GM23338 (cell line): Measurements from ENCODE around the gene PRKCH. TPM values are rescaled to one million over a fixed set of nuclear protein-coding genes. Genes with fewer than 3 reads are reported as not detected.

Experiments used
- ATAC-seq: fragments of 200-7000 bp; cut with Tn5 transposase; 3 replicates; pipeline ENCODE4 v1.9.1; 2020
- DNase-seq: peaks from one replicate; pipeline ENCODE4 v3.0.0-alpha.2; 2015; ENCODE audit warnings: low spot score
- H2AFZ ChIP-seq: fragments of 200-600 bp; sonication (generic); 2 replicates; pipeline ENCODE4 v1.8.0; 2016; ENCODE audit warnings: antibody characterized with exemption, mild to moderate bottlenecking, moderate library complexity
- H3F3A ChIP-seq: fragments of 200-600 bp; sonication (generic); replicated peaks from 2 replicates; pipeline ENCODE4 v1.8.0; 2017; ENCODE audit warnings: antibody characterized with exemption, mixed run types, low read depth
- H3K27ac ChIP-seq: fragments of 200-600 bp; sonication (generic); 2 replicates; pipeline ENCODE4 v1.6.1; 2016; ENCODE audit warnings: low read depth
- H3K27me3 ChIP-seq: fragments of 200-600 bp; sonication (generic); 2 replicates; pipeline ENCODE4 v1.8.0; 2016; ENCODE audit warnings: mild to moderate bottlenecking, mixed run types, moderate library complexity; ENCODE audit not compliant: insufficient read depth
- H3K36me3 ChIP-seq: fragments of 200-600 bp; sonication (generic); 2 replicates; pipeline ENCODE4 v1.8.0; 2016; ENCODE audit warnings: mild to moderate bottlenecking; ENCODE audit not compliant: insufficient read depth
- H3K4me1 ChIP-seq: fragments of 200-600 bp; sonication (generic); 2 replicates; pipeline ENCODE4 v1.8.0; 2016; ENCODE audit warnings: mild to moderate bottlenecking, moderate library complexity; ENCODE audit not compliant: insufficient read depth
- H3K4me2 ChIP-seq: fragments of 200-600 bp; sonication (generic); 2 replicates; pipeline ENCODE4 v1.7.1; 2017; ENCODE audit warnings: mixed run types
- H3K4me3 ChIP-seq: fragments of 200-600 bp; sonication (generic); 2 replicates; pipeline ENCODE4 v1.6.1; 2016; ENCODE audit warnings: mixed run types
- H3K79me2 ChIP-seq: fragments of 200-600 bp; sonication (generic); replicated peaks from 2 replicates; pipeline ENCODE4 v1.8.0; 2017; ENCODE audit warnings: mild to moderate bottlenecking; ENCODE audit not compliant: insufficient read depth
- H3K9me2 ChIP-seq: fragments of 200-600 bp; sonication (generic); 2 replicates; pipeline ENCODE4 v1.8.0; 2017; ENCODE audit not compliant: insufficient read depth
- H4K20me1 ChIP-seq: fragments of 200-600 bp; sonication (generic); replicated peaks from 2 replicates; pipeline ENCODE4 v1.8.0; 2017; ENCODE audit warnings: mild to moderate bottlenecking; ENCODE audit not compliant: insufficient read depth
- H3K27ac Mint-ChIP-seq: 2 replicates; pipeline ENCODE4 v1.8.0; 2020; ENCODE audit warnings: inconsistent platforms, mild to moderate bottlenecking, moderate library complexity, mixed read lengths
- H3K27me3 Mint-ChIP-seq: 3 replicates; pipeline ENCODE4 v1.8.0; 2022; ENCODE audit warnings: low read depth, mild to moderate bottlenecking, moderate library complexity, mixed read lengths, inconsistent platforms; ENCODE audit not compliant: insufficient read depth, poor library complexity
- H3K36me3 Mint-ChIP-seq: 3 replicates; pipeline ENCODE4 v1.8.0; 2021; ENCODE audit warnings: low read depth, mild to moderate bottlenecking, inconsistent platforms, moderate library complexity, mixed read lengths
- H3K4me1 Mint-ChIP-seq: 3 replicates; pipeline ENCODE4 v1.8.0; 2020; ENCODE audit warnings: mild to moderate bottlenecking, inconsistent platforms, mixed read lengths
- H3K4me3 Mint-ChIP-seq: 3 replicates; pipeline ENCODE4 v1.8.0; 2021; ENCODE audit warnings: moderate library complexity, mild to moderate bottlenecking, inconsistent platforms, mixed read lengths
- H3K9me3 Mint-ChIP-seq: 3 replicates; pipeline ENCODE4 v1.8.0; 2020; ENCODE audit warnings: moderate library complexity, mild to moderate bottlenecking, inconsistent platforms, mixed read lengths
- CREB1 ChIP-seq: fragments of 250-450 bp; sonication (Bioruptor Pico); IDR thresholded peaks from 2 replicates; pipeline ENCODE4 v1.5.0; 2020; ENCODE audit warnings: low read depth, mild to moderate bottlenecking, moderate library complexity
- CTCF ChIP-seq, 2 experiments: fragments of 200-600 bp in 1 of 2; sonication (generic) in 1 of 2; conservative IDR thresholded peaks; 2 replicates each; pipeline versions ENCODE4 v1.5.1 to v1.6.1; 2016 to 2017; ENCODE audit warnings: antibody characterized with exemption in 2 of 2, low read depth in 2 of 2, mild to moderate bottlenecking in 2 of 2, moderate library complexity in 1 of 2
- EZH2 ChIP-seq: fragments of 200-600 bp; sonication (generic); IDR thresholded peaks from one replicate; pipeline ENCODE4 v1.8.0; 2017; ENCODE audit warnings: antibody characterized with exemption, mild to moderate bottlenecking, low read depth; ENCODE audit not compliant: unreplicated experiment
- EZH2phosphoT487 ChIP-seq: fragments of 200-600 bp; sonication (generic); IDR thresholded peaks from one replicate; pipeline ENCODE4 v1.8.1; 2018; ENCODE audit warnings: antibody characterized with exemption; ENCODE audit not compliant: unreplicated experiment
- JUNB ChIP-seq: IDR thresholded peaks from one replicate; pipeline ENCODE4 v1.6.1; 2016; ENCODE audit warnings: antibody characterized with exemption; ENCODE audit not compliant: unreplicated experiment
- NANOG ChIP-seq: IDR thresholded peaks from 2 replicates; pipeline ENCODE4 v1.6.1; 2016; ENCODE audit warnings: antibody characterized with exemption, borderline replicate concordance
- POLR2AphosphoS5 ChIP-seq: IDR thresholded peaks from 2 replicates; pipeline ENCODE4 v1.6.1; 2016; ENCODE audit warnings: antibody characterized with exemption, low read depth
- STAT1 ChIP-seq: IDR thresholded peaks from one replicate; pipeline ENCODE4 v1.6.1; 2016; ENCODE audit warnings: antibody characterized with exemption; ENCODE audit not compliant: unreplicated experiment
- ZNF114 ChIP-seq: fragments of 250-450 bp; sonication (Bioruptor Pico); IDR thresholded peaks from 2 replicates; pipeline ENCODE4 v1.5.0; 2020; ENCODE audit warnings: mild to moderate bottlenecking, moderate library complexity
- ZNF331 ChIP-seq: fragments of 250-450 bp; sonication (Bioruptor Pico); IDR thresholded peaks from 2 replicates; pipeline ENCODE4 v1.5.0; 2020; ENCODE audit warnings: low read depth, mild to moderate bottlenecking, moderate library complexity
- polyA plus RNA-seq: library from polyadenylated mRNA; unstranded; fragments of >200 nt; fragmentation: Nextera tagmentation; extraction: Ambion mirVana; gene quantifications from 2 replicates; pipeline ENCODE4 v1.2.1, GENCODE V29; 2016
- total RNA-seq: library from RNA; depleted of rRNA; stranded (reverse); fragments of >200 nt; shearing (Covaris generic); gene quantifications from 2 replicates; pipeline ENCODE4 v1.2.3, GENCODE V29; 2014
- TF ChIP-seq, protein P1 (sequence below): IDR thresholded peaks from one replicate; pipeline ENCODE4 v1.6.1; 2018; ENCODE audit warnings: antibody characterized with exemption; ENCODE audit not compliant: unreplicated experiment
- TF ChIP-seq, protein P2 (sequence below): IDR thresholded peaks from 2 replicates; pipeline ENCODE4 v1.6.1; 2016; ENCODE audit warnings: antibody characterized with exemption

The PRKCH gene
- total and polyA plus RNA-seq, 2 experiments from 2014 or later, result 5.4 to 10.1 TPM

DNA sequence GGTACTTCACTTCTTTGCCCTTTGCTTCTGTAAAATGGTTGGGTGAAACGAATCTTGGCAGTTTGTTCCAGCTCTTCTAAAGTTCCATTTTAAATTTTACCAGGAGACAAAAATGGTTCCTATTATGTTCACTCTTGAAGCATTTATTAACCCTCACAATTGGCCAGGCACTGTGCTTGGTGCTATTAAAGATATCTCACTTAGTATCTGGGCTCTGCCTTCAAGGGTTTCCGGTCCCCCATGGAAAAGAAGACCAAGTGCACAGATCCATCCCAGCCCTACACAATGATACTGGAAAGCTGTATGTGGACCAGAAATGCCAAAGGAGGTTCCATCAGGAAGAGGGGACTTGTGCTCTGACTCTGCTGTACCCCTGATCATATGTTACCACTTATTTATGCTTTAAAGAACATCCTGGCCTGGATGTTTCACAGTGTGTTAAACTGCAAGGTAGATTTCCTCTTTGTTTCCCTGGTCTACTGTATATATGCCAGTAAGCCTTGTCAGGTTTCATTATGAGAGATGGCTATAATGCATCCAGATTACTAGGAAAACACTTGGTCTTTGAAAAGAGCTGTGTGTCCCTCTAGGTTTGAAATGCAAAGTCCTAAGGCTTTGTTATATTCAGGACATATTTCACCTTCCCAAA lies 154.8 kb downstream of the PRKCH start:
- Histone ChIP-seq H3K79me2 (no peaks in the 10 kb centered on the region), H3K9me2 (no peaks in the 10 kb centered on the region), H3F3A (no peaks in the 10 kb centered on the region), H3K4me1 (peaks cover 18% of the 10 kb centered on the region), H4K20me1 (no peaks in the 10 kb centered on the region), H3K27me3 (no peaks in the 10 kb centered on the region), H3K4me2 (no peak overlapping the region), H3K36me3 (no peaks in the 10 kb centered on the region), H3K27ac (no peak overlapping the region), H2AFZ (no peak overlapping the region), H3K4me3 (no peak overlapping the region)
- DNase-seq (no peak), ATAC-seq (no peak)
- no peak overlapping the region for H3K27ac Mint-ChIP-seq
- H3K27me3 Mint-ChIP-seq, result no peaks in the 10 kb centered on the region
- TF ChIP-seq EZH2 (no peak), ZNF114 (CRISPR knock-in tag) (no peak), NANOG (no peak), CTCF (conservative IDR thresholded peaks at IDR 0.05; ENCODE audit: low read depth in 2 of 2) (no peak), JUNB (no peak), ZNF331 (CRISPR knock-in tag) (no peak), CREB1 (CRISPR knock-in tag) (no peak), POLR2AphosphoS5 (no peak), STAT1 (no peak)
- TF ChIP-seq, protein P1, sequence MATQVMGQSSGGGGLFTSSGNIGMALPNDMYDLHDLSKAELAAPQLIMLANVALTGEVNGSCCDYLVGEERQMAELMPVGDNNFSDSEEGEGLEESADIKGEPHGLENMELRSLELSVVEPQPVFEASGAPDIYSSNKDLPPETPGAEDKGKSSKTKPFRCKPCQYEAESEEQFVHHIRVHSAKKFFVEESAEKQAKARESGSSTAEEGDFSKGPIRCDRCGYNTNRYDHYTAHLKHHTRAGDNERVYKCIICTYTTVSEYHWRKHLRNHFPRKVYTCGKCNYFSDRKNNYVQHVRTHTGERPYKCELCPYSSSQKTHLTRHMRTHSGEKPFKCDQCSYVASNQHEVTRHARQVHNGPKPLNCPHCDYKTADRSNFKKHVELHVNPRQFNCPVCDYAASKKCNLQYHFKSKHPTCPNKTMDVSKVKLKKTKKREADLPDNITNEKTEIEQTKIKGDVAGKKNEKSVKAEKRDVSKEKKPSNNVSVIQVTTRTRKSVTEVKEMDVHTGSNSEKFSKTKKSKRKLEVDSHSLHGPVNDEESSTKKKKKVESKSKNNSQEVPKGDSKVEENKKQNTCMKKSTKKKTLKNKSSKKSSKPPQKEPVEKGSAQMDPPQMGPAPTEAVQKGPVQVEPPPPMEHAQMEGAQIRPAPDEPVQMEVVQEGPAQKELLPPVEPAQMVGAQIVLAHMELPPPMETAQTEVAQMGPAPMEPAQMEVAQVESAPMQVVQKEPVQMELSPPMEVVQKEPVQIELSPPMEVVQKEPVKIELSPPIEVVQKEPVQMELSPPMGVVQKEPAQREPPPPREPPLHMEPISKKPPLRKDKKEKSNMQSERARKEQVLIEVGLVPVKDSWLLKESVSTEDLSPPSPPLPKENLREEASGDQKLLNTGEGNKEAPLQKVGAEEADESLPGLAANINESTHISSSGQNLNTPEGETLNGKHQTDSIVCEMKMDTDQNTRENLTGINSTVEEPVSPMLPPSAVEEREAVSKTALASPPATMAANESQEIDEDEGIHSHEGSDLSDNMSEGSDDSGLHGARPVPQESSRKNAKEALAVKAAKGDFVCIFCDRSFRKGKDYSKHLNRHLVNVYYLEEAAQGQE, result no peak
- H3K4me3 Mint-ChIP-seq, result no peak overlapping the region
- peaks cover 37% of the 10 kb centered on the region for H3K4me1 Mint-ChIP-seq
- H3K9me3 Mint-ChIP-seq, result no peaks in the 10 kb centered on the region
- H3K36me3 Mint-ChIP-seq, result no peaks in the 10 kb centered on the region

DNA sequence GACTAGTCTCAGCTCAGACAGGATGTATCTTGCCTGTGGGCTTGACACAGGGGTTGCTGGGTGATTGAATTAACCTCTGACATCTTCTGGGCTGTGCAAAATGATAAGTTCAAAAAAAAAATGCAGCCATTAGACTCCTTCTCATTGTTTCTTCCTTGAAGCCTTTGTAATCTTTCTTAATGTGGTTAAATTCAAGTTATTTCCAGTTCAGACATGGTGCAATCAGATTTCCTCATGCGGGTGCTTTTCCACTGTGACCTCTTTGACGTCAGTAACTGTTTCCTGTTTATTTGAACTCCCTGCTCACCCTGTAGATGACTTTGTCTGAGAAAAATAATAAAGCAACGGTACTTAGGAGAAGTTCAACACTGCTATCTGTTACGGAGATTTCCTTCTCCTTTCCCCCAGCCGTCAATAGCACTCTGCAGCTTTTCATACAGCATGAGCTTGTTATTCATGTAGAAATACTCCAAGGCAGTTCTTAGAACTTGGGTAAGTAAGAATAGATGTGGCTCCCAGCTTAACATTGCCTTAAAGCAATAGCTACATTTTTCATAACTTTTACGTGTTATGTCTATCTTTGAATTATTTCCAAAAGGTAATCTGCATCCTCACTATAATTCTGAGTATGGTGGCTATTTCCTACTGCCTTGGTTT lies 155.5 kb downstream of the PRKCH start:
- no peaks in the 10 kb centered on the region for H3K27me3 ChIP-seq
- DNase-seq, result no peak
- H3K27ac ChIP-seq, result no peak overlapping the region
- H3K27me3 Mint-ChIP-seq, result no peaks in the 10 kb centered on the region
- peaks cover 30% of the 10 kb centered on the region for H3K4me1 Mint-ChIP-seq
- no peak for ATAC-seq
- H3K27ac Mint-ChIP-seq, result no peak overlapping the region
- H3K4me1 ChIP-seq, result peaks cover 11% of the 10 kb centered on the region
- no peaks in the 10 kb centered on the region for H3K9me3 Mint-ChIP-seq
- no peaks in the 10 kb centered on the region for H3K79me2 ChIP-seq
- no peaks in the 10 kb centered on the region for H3K9me2 ChIP-seq
- no peaks in the 10 kb centered on the region for H3F3A ChIP-seq
- no peak overlapping the region for H3K4me3 ChIP-seq
- H2AFZ ChIP-seq, result no peak overlapping the region
- H4K20me1 ChIP-seq, result no peaks in the 10 kb centered on the region
- H3K4me2 ChIP-seq, result no peak overlapping the region
- no peaks in the 10 kb centered on the region for H3K36me3 ChIP-seq
- no peaks in the 10 kb centered on the region for H3K36me3 Mint-ChIP-seq
- H3K4me3 Mint-ChIP-seq, result no peak overlapping the region
- TF ChIP-seq JUNB, result no peak
- TF ChIP-seq, protein P1, result no peak
- no peak for TF ChIP-seq EZH2phosphoT487
- TF ChIP-seq, protein P2, sequence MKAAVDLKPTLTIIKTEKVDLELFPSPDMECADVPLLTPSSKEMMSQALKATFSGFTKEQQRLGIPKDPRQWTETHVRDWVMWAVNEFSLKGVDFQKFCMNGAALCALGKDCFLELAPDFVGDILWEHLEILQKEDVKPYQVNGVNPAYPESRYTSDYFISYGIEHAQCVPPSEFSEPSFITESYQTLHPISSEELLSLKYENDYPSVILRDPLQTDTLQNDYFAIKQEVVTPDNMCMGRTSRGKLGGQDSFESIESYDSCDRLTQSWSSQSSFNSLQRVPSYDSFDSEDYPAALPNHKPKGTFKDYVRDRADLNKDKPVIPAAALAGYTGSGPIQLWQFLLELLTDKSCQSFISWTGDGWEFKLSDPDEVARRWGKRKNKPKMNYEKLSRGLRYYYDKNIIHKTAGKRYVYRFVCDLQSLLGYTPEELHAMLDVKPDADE, result no peak
